ENCODE data around the gene CLCN4.

Gene CLCN4

GRCh38 chrX:10166731-10167151, 10.0 kb downstream of the CLCN4 start:
- DNase-seq (ENCODE audit: low spot score), result no peak
- no peak for TF ChIP-seq CTCF (IDR thresholded peaks at IDR 0.05; ENCODE audit: extremely low read depth, missing control alignments)

- TF ChIP-seq CTCF (IDR thresholded peaks at IDR 0.05; ENCODE audit: extremely low read depth, missing control alignments), result no peak
- peak; percentile 44 for DNase-seq (ENCODE audit: low spot score)
Measured at GRCh38 chrX:10167573-10167972, 10.8 kb downstream of the CLCN4 start.

- DNase-seq (ENCODE audit: low spot score), result no peak
- no peak for TF ChIP-seq CTCF (IDR thresholded peaks at IDR 0.05; ENCODE audit: extremely low read depth, missing control alignments)
Measured at GRCh38 chrX:10168226-10168625, 11.5 kb downstream of the CLCN4 start.

DNA sequence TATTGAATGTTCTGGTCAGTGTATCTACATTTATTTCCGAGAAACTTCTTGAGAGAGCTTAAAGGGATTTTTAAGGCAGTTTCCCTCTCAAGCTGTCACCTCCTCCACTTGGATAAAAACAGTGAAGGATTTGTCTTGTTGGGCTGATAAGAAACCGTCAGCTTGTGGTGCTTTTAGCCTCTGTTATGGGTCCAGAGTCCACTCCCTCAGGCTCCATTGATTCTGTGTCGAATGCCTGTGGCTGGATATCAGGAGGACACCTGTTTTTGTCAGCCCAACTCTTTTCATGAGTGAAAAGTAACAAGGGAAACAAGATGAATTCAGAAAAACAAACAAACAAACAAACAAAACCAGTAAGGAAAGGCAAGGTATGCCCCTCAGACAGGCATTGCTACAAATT, 12.4 kb downstream of the CLCN4 start:
- no peak for DNase-seq (ENCODE audit: low spot score)
- no peak for TF ChIP-seq CTCF (IDR thresholded peaks at IDR 0.05; ENCODE audit: extremely low read depth, missing control alignments)

DNA sequence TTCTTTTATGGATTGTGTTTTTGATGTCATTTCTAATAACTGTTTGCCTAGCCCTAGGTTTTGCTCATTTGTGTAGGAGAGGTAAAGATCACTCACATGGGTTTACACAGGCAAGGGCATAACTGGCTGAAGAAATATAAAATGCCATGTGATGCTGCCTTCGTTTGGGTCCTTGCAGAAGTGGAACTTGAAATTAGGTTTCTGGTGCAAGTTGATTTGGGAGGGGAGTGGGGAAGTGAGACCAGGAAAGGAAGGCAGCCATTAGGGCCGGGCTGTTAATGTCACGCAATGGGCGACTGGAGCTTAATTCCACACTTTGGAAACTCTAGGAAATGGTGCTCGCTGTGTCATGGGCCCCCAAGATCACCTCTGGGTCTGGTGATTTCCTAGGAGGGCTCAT, 14.5 kb downstream of the CLCN4 start:
- no peak for DNase-seq (ENCODE audit: low spot score)
- no peak for TF ChIP-seq CTCF (IDR thresholded peaks at IDR 0.05; ENCODE audit: extremely low read depth, missing control alignments)

- TF ChIP-seq CTCF (IDR thresholded peaks at IDR 0.05; ENCODE audit: extremely low read depth, missing control alignments), result no peak
- DNase-seq (ENCODE audit: low spot score), result no peak
Measured at GRCh38 chrX:10172877-10173276, 16.1 kb downstream of the CLCN4 start.

GRCh38 chrX:10173331-10173900, 16.6 kb downstream of the CLCN4 start:
- no peak for DNase-seq (ENCODE audit: low spot score)
- TF ChIP-seq CTCF (IDR thresholded peaks at IDR 0.05; ENCODE audit: extremely low read depth, missing control alignments), result no peak
